ENCODE results near the gene WNT16.

Gene WNT16

DNA sequence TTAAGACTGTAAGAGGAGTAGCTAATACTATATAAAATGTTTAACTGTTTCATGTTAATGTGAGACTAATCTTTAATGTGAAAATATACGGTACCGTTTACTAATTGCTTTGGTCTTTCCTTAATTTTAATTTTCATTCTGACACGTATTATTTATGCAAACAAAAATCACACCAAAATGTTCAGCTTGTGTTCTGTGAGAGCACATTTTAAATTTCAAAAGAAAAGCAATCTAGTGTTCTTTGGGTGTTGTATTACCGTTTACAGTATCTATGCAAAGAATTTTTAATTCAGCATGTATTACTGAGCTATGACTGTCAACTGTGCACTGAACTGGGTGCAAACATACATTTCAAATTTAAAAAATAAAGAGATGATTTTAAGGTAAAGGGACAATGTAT, 2.2 kb downstream of the WNT16 start:
- Histone ChIP-seq H3K9ac (ENCODE audit: insufficient read length) (no peak overlapping the region), H3K36me3 (ENCODE audit: insufficient read depth, low read length) (no peaks in the 10 kb centered on the region), H3K9me3 (ENCODE audit: low read depth, low read length) (no peaks in the 10 kb centered on the region), H3K27ac (no peak overlapping the region), H3K4me3 (no peak overlapping the region)
- TF ChIP-seq POLR2AphosphoS5 (IDR thresholded peaks at IDR 0.05; ENCODE audit: borderline replicate concordance, low read depth, low read length) (no peak), EZH2 (IDR thresholded peaks at IDR 0.05) (no peak), FOXP2 (optimal IDR thresholded peaks at IDR 0.05; ENCODE audit: control extremely low read depth, extremely low read length, insufficient read depth) (no peak)
- DNase-seq (ENCODE audit: low read depth, low spot score): no peak

GRCh38 chr7:121331574-121331973, 2.8 kb downstream of the WNT16 start:
- Histone ChIP-seq H3K9ac (ENCODE audit: insufficient read length) (no peak overlapping the region), H3K36me3 (ENCODE audit: insufficient read depth, low read length) (no peaks in the 10 kb centered on the region), H3K4me3 (no peak overlapping the region), H3K9me3 (ENCODE audit: low read depth, low read length) (no peaks in the 10 kb centered on the region), H3K27ac (no peak overlapping the region)
- no peak for TF ChIP-seq EZH2 (IDR thresholded peaks at IDR 0.05)
- no peak for TF ChIP-seq FOXP2 (optimal IDR thresholded peaks at IDR 0.05; ENCODE audit: control extremely low read depth, extremely low read length, insufficient read depth)
- TF ChIP-seq POLR2AphosphoS5 (IDR thresholded peaks at IDR 0.05; ENCODE audit: borderline replicate concordance, low read depth, low read length): no peak
- DNase-seq (ENCODE audit: low read depth, low spot score): no peak

DNA sequence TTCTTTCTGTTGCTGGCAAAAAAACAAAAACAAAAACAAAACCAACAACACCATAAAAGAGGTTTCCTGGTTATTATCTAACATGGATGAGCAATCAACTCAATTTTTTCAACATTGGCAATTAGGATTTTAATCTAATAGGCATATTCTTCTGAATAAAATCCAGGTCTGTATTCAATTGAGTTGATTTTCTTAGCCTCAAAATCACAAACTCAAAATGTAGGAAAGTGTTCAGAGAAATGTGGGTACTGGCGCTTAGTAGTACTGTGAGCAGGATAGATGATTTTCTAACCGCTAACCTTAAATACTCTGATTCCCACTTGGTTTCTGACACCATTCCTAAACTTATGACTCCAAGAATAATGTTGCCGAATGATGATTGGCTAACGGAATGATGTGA, 5.6 kb downstream of the WNT16 start:
- Histone ChIP-seq H3K9ac (ENCODE audit: insufficient read length) (no peak overlapping the region), H3K4me3 (no peak overlapping the region), H3K27ac (no peak overlapping the region), H3K36me3 (ENCODE audit: insufficient read depth, low read length) (no peaks in the 10 kb centered on the region), H3K9me3 (ENCODE audit: low read depth, low read length) (no peaks in the 10 kb centered on the region)
- TF ChIP-seq EZH2 (IDR thresholded peaks at IDR 0.05): no peak
- no peak for TF ChIP-seq POLR2AphosphoS5 (IDR thresholded peaks at IDR 0.05; ENCODE audit: borderline replicate concordance, low read depth, low read length)
- no peak for TF ChIP-seq FOXP2 (optimal IDR thresholded peaks at IDR 0.05; ENCODE audit: control extremely low read depth, extremely low read length, insufficient read depth)
- DNase-seq (ENCODE audit: low read depth, low spot score): no peak

DNA sequence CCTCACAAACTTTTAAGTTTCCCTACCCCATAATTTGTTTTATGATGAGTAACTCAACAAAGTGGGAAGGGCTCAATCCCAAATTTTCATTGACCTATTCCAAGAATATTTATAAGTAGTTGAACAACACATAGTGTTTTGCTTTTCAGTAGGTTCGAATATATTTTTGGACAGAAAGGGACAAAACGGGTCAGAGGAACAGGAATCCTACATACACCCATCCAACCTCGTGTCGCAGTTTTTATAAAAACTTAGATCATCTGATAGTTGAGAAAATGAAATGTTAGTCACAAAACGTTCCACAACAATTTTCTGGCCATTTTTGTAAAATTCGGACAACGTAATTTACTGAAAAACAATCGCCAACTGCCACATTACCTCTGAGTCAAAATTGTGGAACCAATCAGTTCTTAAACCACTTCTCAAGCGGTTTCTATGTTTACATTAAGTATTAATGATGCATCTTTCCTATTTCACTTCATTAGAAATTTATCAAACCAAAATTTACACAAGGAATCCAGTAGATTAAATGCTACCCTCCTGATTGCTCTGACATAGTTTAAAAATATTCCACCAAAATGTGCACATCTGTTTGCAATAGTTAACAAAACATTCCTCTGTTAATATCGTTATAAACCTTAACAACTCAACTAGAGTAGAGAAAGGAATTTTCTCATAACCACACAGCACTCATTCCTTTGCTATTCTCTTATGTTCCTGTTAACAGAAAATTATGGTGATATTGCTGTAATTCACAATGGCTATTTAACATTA, 6.3 kb downstream of the WNT16 start:
- Histone ChIP-seq H3K36me3 (ENCODE audit: insufficient read depth, low read length) (no peaks in the 10 kb centered on the region), H3K4me3 (no peak overlapping the region), H3K9me3 (ENCODE audit: low read depth, low read length) (no peaks in the 10 kb centered on the region), H3K27ac (0 out of 2 replicates have a peak overlapping the region, but pooled peaks have one; percentile 7), H3K9ac (ENCODE audit: insufficient read length) (no peak overlapping the region)
- no peak for TF ChIP-seq POLR2AphosphoS5 (IDR thresholded peaks at IDR 0.05; ENCODE audit: borderline replicate concordance, low read depth, low read length)
- no peak for TF ChIP-seq FOXP2 (optimal IDR thresholded peaks at IDR 0.05; ENCODE audit: control extremely low read depth, extremely low read length, insufficient read depth)
- no peak for TF ChIP-seq EZH2 (IDR thresholded peaks at IDR 0.05)
- no peak for DNase-seq (ENCODE audit: low read depth, low spot score)

- TF ChIP-seq POLR2AphosphoS5 (IDR thresholded peaks at IDR 0.05; ENCODE audit: borderline replicate concordance, low read depth, low read length) (no peak), EZH2 (IDR thresholded peaks at IDR 0.05) (no peak), FOXP2 (optimal IDR thresholded peaks at IDR 0.05; ENCODE audit: control extremely low read depth, extremely low read length, insufficient read depth) (no peak)
- DNase-seq (ENCODE audit: low read depth, low spot score): no peak
- H3K4me3 ChIP-seq: no peak overlapping the region
- no peaks in the 10 kb centered on the region for H3K9me3 ChIP-seq (ENCODE audit: low read depth, low read length)
- no peak overlapping the region for H3K9ac ChIP-seq (ENCODE audit: insufficient read length)
- no peak overlapping the region for H3K27ac ChIP-seq
- H3K36me3 ChIP-seq (ENCODE audit: insufficient read depth, low read length): no peaks in the 10 kb centered on the region
Measured at GRCh38 chr7:121336579-121336978, 7.8 kb downstream of the WNT16 start.

GRCh38 chr7:121337398-121337797, 8.6 kb downstream of the WNT16 start:
- H3K9me3 ChIP-seq (ENCODE audit: low read depth, low read length): no peaks in the 10 kb centered on the region
- H3K9ac ChIP-seq (ENCODE audit: insufficient read length): no peak overlapping the region
- H3K36me3 ChIP-seq (ENCODE audit: insufficient read depth, low read length): no peaks in the 10 kb centered on the region
- no peak overlapping the region for H3K27ac ChIP-seq
- no peak overlapping the region for H3K4me3 ChIP-seq
- TF ChIP-seq FOXP2 (optimal IDR thresholded peaks at IDR 0.05; ENCODE audit: control extremely low read depth, extremely low read length, insufficient read depth) (no peak), POLR2AphosphoS5 (IDR thresholded peaks at IDR 0.05; ENCODE audit: borderline replicate concordance, low read depth, low read length) (no peak), EZH2 (IDR thresholded peaks at IDR 0.05) (no peak)
- no peak for DNase-seq (ENCODE audit: low read depth, low spot score)

DNA sequence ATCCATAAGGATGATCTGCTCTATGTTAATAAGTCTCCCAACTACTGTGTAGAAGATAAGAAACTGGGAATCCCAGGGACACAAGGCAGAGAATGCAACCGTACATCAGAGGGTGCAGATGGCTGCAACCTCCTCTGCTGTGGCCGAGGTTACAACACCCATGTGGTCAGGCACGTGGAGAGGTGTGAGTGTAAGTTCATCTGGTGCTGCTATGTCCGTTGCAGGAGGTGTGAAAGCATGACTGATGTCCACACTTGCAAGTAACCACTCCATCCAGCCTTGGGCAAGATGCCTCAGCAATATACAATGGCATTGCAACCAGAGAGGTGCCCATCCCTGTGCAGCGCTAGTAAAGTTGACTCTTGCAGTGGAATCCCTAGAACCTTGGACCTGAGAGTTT, 10.3 kb downstream of the WNT16 start:
- Histone ChIP-seq H3K27ac (no peak overlapping the region), H3K9ac (ENCODE audit: insufficient read length) (no peak overlapping the region), H3K36me3 (ENCODE audit: insufficient read depth, low read length) (no peaks in the 10 kb centered on the region), H3K9me3 (ENCODE audit: low read depth, low read length) (no peaks in the 10 kb centered on the region), H3K4me3 (no peak overlapping the region)
- TF ChIP-seq FOXP2 (optimal IDR thresholded peaks at IDR 0.05; ENCODE audit: control extremely low read depth, extremely low read length, insufficient read depth): no peak
- no peak for TF ChIP-seq POLR2AphosphoS5 (IDR thresholded peaks at IDR 0.05; ENCODE audit: borderline replicate concordance, low read depth, low read length)
- no peak for TF ChIP-seq EZH2 (IDR thresholded peaks at IDR 0.05)
- DNase-seq (ENCODE audit: low read depth, low spot score): no peak

GRCh38 chr7:121341933-121342332, 13.1 kb downstream of the WNT16 start:
- H3K36me3 ChIP-seq (ENCODE audit: insufficient read depth, low read length): 0 out of 2 replicates have a peak, but pooled peaks cover 3% of the 10 kb centered on the region
- H3K27ac ChIP-seq: no peak overlapping the region
- H3K4me3 ChIP-seq: no peak overlapping the region
- TF ChIP-seq POLR2AphosphoS5 (IDR thresholded peaks at IDR 0.05; ENCODE audit: borderline replicate concordance, low read depth, low read length) (no peak), FOXP2 (optimal IDR thresholded peaks at IDR 0.05; ENCODE audit: control extremely low read depth, extremely low read length, insufficient read depth) (no peak), EZH2 (IDR thresholded peaks at IDR 0.05) (no peak)
- no peak overlapping the region for H3K9ac ChIP-seq (ENCODE audit: insufficient read length)
- DNase-seq (ENCODE audit: low read depth, low spot score): no peak
- no peaks in the 10 kb centered on the region for H3K9me3 ChIP-seq (ENCODE audit: low read depth, low read length)
